ENCODE results near the gene MARCHF4. TPM values are rescaled to one million over a fixed set of nuclear protein-coding genes. Genes with fewer than 3 reads are reported as not detected.

MARCHF4 gene
- total RNA-seq, 4 donors from 2014 or later = 0.07 TPM; not detected in 3

DNA sequence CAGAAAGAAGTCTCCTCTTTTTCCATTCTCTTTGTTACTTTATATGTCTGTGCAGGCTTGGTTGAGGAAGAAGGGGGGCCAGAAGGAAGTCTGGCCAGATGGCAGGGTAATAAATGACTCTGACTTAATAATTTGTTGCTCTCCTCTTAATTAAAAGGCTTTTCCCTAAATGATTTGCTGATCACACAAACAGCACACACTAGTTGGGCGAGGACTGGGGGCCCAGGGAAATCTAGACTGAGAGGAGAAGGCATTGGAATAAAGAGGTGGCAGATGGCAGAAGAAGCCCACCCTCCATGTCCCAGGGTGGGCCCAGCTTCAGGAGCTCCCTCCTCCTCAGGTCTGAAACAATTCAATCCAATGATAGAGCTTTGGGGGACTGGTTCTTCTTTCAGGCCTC lies 27.3 kb upstream of the MARCHF4 start:
- Histone ChIP-seq H3K36me3 (no peaks in the 10 kb centered on the region), H3K4me1 (no peaks in the 10 kb centered on the region), H3K27me3 (no peaks in the 10 kb centered on the region), H3K4me3 (no peak overlapping the region), H3K27ac (no peak overlapping the region), H3K9me3 (no peaks in the 10 kb centered on the region)
- DNase-seq = no peak
- intact Hi-C loops (cut with DNase I; ENCODE audit: low total_unique reads) = no loop called here
- TF ChIP-seq, protein P1, sequence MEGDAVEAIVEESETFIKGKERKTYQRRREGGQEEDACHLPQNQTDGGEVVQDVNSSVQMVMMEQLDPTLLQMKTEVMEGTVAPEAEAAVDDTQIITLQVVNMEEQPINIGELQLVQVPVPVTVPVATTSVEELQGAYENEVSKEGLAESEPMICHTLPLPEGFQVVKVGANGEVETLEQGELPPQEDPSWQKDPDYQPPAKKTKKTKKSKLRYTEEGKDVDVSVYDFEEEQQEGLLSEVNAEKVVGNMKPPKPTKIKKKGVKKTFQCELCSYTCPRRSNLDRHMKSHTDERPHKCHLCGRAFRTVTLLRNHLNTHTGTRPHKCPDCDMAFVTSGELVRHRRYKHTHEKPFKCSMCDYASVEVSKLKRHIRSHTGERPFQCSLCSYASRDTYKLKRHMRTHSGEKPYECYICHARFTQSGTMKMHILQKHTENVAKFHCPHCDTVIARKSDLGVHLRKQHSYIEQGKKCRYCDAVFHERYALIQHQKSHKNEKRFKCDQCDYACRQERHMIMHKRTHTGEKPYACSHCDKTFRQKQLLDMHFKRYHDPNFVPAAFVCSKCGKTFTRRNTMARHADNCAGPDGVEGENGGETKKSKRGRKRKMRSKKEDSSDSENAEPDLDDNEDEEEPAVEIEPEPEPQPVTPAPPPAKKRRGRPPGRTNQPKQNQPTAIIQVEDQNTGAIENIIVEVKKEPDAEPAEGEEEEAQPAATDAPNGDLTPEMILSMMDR (IDR thresholded peaks at IDR 0.05) = no peak
- TF ChIP-seq POLR2A (IDR thresholded peaks at IDR 0.05) = no peak

DNA sequence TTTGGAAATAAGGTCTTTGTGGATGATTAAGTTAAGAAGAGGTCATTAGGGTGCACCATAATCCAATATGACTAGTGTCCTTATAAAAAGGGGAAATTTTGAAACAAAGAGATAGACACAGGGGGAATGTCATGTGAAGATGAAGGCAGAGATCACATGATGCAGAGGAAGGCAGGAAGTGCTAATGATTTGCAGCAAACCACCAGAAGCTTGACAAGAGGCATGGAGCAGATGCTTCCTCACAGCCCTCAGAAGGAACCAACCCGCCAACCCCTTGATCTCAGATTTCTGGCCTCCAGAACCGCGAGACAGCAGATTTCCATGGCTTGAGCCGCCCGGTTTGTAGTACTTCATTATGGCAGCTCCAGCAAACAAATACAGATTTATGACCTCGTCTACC lies 22.6 kb upstream of the MARCHF4 start:
- no peak overlapping the region for H3K4me3 ChIP-seq
- no peaks in the 10 kb centered on the region for H3K9me3 ChIP-seq
- TF ChIP-seq, protein P1 (IDR thresholded peaks at IDR 0.05) = no peak
- TF ChIP-seq POLR2A (IDR thresholded peaks at IDR 0.05) = no peak
- intact Hi-C loops (cut with DNase I; ENCODE audit: low total_unique reads) = no loop called here
- H3K4me1 ChIP-seq = no peaks in the 10 kb centered on the region
- no peak for DNase-seq
- no peaks in the 10 kb centered on the region for H3K27me3 ChIP-seq
- no peak overlapping the region for H3K27ac ChIP-seq
- no peaks in the 10 kb centered on the region for H3K36me3 ChIP-seq

DNA sequence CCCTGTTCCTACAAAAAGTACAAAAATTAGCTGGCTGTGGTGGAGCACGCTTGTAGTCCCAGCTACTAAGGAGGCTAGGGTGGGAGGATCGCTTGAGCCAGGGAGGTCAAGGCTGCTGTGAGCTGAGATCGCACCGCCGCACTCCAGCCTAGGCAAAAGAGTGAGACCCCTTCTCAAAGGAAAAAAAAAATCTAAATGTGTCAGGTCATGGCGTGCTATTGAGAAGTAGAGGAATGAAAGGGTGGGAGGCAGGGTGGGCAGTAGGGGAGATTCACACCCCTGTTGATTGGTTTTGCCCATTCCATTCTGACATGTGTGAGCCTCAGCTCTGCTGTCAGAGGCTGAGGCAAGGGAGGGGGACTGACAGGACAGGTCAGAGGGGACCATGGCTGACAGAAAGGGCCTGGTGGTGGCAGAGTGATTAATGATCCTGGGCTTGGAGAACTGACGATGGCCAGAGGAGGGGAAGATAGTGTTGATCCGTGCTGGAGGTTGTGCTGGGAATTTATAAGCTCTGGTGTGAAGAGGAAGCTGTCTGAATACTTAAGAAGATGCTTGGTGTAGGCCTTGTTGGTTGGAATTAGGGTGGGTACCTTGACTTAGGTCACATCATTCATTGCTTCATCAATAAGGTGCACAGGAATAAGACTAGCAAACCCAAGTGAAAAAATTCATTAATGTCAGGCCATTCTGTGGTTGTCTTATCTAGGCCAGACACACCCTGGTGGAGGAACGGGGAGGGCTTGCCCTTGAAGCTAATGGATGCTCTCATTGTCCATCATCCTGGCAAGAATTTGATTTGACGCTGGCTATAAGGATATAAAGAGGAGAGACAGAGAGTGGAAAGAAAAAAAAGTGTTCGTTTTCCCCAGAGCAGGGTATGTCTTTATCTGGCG lies 20.9 kb upstream of the MARCHF4 start:
- Histone ChIP-seq H3K27me3 (no peaks in the 10 kb centered on the region), H3K4me1 (no peaks in the 10 kb centered on the region), H3K4me3 (no peak overlapping the region), H3K36me3 (no peaks in the 10 kb centered on the region), H3K27ac (no peak overlapping the region), H3K9me3 (no peaks in the 10 kb centered on the region)
- intact Hi-C loops (cut with DNase I; ENCODE audit: low total_unique reads) = no loop called here
- TF ChIP-seq, protein P1 (IDR thresholded peaks at IDR 0.05) = no peak
- no peak for TF ChIP-seq POLR2A (IDR thresholded peaks at IDR 0.05)
- DNase-seq = no peak

DNA sequence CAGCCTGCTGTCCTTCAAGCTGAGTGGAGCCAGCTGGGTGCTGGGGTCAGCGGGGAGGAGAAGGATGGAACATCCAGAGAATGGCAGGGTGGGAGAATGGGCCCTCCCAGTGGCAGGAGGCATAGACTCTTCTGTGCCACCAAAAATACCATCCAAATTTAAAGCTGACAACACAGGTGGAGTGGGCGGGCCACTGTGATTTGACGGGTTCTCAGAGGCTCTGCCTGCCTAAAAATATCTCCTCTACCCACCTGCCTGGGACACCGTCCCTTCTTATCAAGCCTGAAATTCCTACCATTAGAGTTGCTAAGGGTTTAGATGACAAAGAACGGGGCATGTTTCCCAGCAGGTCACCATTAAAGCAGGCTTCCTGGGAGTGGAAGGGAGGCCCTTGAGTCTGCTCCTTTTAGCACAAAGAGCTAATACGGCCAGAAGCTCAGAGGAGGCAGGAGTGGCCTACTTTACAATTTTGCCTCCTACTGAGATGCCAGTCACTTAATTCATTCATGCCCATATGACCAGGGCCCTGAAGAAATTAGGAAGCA lies 19.8 kb upstream of the MARCHF4 start:
- H3K36me3 ChIP-seq = no peaks in the 10 kb centered on the region
- no peak for TF ChIP-seq POLR2A (IDR thresholded peaks at IDR 0.05)
- TF ChIP-seq, protein P1 (IDR thresholded peaks at IDR 0.05) = no peak
- no peak for DNase-seq
- no peaks in the 10 kb centered on the region for H3K9me3 ChIP-seq
- H3K4me1 ChIP-seq = no peaks in the 10 kb centered on the region
- intact Hi-C loops (cut with DNase I; ENCODE audit: low total_unique reads) = no loop called here
- no peak overlapping the region for H3K4me3 ChIP-seq
- H3K27me3 ChIP-seq = no peaks in the 10 kb centered on the region
- H3K27ac ChIP-seq = no peak overlapping the region

DNA sequence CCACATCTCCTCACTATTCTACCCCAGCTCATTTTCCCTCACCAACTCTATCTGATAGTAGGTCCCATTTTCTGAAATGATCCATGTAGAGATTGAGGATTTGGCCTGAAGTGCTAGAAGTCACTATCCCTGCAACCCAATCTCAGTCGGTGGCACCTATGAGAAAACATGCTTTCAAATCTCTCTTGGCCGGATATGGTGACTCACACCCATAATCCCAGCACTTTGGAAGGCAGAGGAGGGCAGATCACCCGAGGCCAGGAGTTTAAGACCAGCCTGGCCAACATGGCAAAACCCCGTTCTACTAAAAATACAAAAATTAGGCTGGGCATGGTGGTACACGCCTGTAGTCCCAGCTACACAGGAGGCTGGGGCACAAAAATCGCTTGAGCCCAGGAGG lies 19.1 kb upstream of the MARCHF4 start:
- Histone ChIP-seq H3K4me1 (no peaks in the 10 kb centered on the region), H3K27ac (no peak overlapping the region), H3K4me3 (no peak overlapping the region), H3K36me3 (no peaks in the 10 kb centered on the region), H3K27me3 (no peaks in the 10 kb centered on the region), H3K9me3 (no peaks in the 10 kb centered on the region)
- intact Hi-C loops (cut with DNase I; ENCODE audit: low total_unique reads) = no loop called here
- no peak for DNase-seq
- TF ChIP-seq, protein P1 (IDR thresholded peaks at IDR 0.05) = no peak
- no peak for TF ChIP-seq POLR2A (IDR thresholded peaks at IDR 0.05)

Measured in uterus (tissue), 4 donors.